ENCODE data around the gene ABCA1. TPM values are rescaled to one million over a fixed set of nuclear protein-coding genes. Genes with fewer than 3 reads are reported as not detected.

Gene ABCA1
- polyA plus RNA-seq, 6 donors from 2014 or later, result 3.0 to 8.4 (median 7.1) TPM

- no peak overlapping the region for H3K27ac Mint-ChIP-seq
- ATAC-seq (ENCODE audit: low read depth in 2 of 2), result no peak
- DNase-seq, result no peak
- H3K27me3 Mint-ChIP-seq, result no peaks in the 10 kb centered on the region
- H3K36me3 Mint-ChIP-seq, result peaks cover 6 to 54% of the 10 kb centered on the region in 2 donors
- H3K4me1 Mint-ChIP-seq, result peaks cover 0 to 13% (median 5%) of the 10 kb centered on the region in 3 donors
- H3K9me3 Mint-ChIP-seq, result no peaks in the 10 kb centered on the region
- H3K4me3 Mint-ChIP-seq, result peak overlapping the region in 1 of 8 donors; percentile 64
These were observed 44.8 kb downstream of the ABCA1 start for GRCh38 chr9:104883169-104883568.

GRCh38 chr9:104882566-104882965 lies 45.4 kb downstream of the ABCA1 start:
- Mint-ChIP-seq H3K4me3 (no peak overlapping the region), H3K27ac (peak overlapping the region in 2 of 6 donors; percentile 28 to 86), H3K27me3 (no peaks in the 10 kb centered on the region), H3K9me3 (no peaks in the 10 kb centered on the region), H3K4me1 (peaks cover 0 to 13% (median 5%) of the 10 kb centered on the region in 3 donors), H3K36me3 (peaks cover 11 to 58% of the 10 kb centered on the region in 2 donors)
- DNase-seq (no peak), ATAC-seq (ENCODE audit: low read depth in 2 of 2) (no peak)

- H3K4me1 Mint-ChIP-seq, result peaks cover 0 to 13% (median 5%) of the 10 kb centered on the region in 3 donors
- no peaks in the 10 kb centered on the region for H3K27me3 Mint-ChIP-seq
- DNase-seq (no peak), ATAC-seq (ENCODE audit: low read depth in 2 of 2) (no peak)
- H3K27ac Mint-ChIP-seq, result peak overlapping the region in 2 of 6 donors; percentile 28 to 52
- no peak overlapping the region for H3K4me3 Mint-ChIP-seq
- no peaks in the 10 kb centered on the region for H3K9me3 Mint-ChIP-seq
- peaks cover 11 to 58% of the 10 kb centered on the region in 2 donors for H3K36me3 Mint-ChIP-seq
These were observed 45.9 kb downstream of the ABCA1 start for GRCh38 chr9:104882086-104882485.

GRCh38 chr9:104879555-104880309 lies 48.2 kb downstream of the ABCA1 start:
- Mint-ChIP-seq H3K9me3 (peaks cover 0 to 1% (median 0%) of the 10 kb centered on the region in 7 donors), H3K4me3 (no peak overlapping the region), H3K4me1 (peaks cover 0 to 5% (median 4%) of the 10 kb centered on the region in 3 donors), H3K27me3 (no peaks in the 10 kb centered on the region), H3K27ac (peak overlapping the region in 2 of 6 donors; percentile 27 to 32), H3K36me3 (peaks cover 24 to 48% of the 10 kb centered on the region in 2 donors)
- no peak for ATAC-seq (ENCODE audit: low read depth in 2 of 2)
- DNase-seq, result no peak

GRCh38 chr9:104876587-104876986 lies 51.4 kb downstream of the ABCA1 start:
- Mint-ChIP-seq H3K9me3 (peaks cover 0 to 1% (median 0%) of the 10 kb centered on the region in 7 donors), H3K27me3 (no peaks in the 10 kb centered on the region), H3K4me1 (peaks cover 0 to 11% (median 5%) of the 10 kb centered on the region in 3 donors), H3K36me3 (peaks cover 28 to 39% of the 10 kb centered on the region in 2 donors), H3K4me3 (no peak overlapping the region), H3K27ac (peak overlapping the region in 1 of 6 donors; percentile 2)
- ATAC-seq (ENCODE audit: low read depth in 2 of 2), result no peak
- no peak for DNase-seq

- Mint-ChIP-seq H3K27me3 (no peaks in the 10 kb centered on the region), H3K9me3 (peaks cover 0 to 1% (median 0%) of the 10 kb centered on the region in 7 donors), H3K36me3 (peaks cover 28 to 43% of the 10 kb centered on the region in 2 donors), H3K4me3 (no peak overlapping the region), H3K4me1 (peaks cover 2 to 16% (median 9%) of the 10 kb centered on the region in 3 donors), H3K27ac (peak overlapping the region in 2 of 6 donors; percentile 48 to 67)
- ATAC-seq (ENCODE audit: low read depth in 2 of 2) (no peak), DNase-seq (no peak)
These were observed 52.1 kb downstream of the ABCA1 start for GRCh38 chr9:104875897-104876296.

GRCh38 chr9:104875320-104875719 lies 52.6 kb downstream of the ABCA1 start:
- H3K27ac Mint-ChIP-seq, result no peak overlapping the region
- peaks cover 28 to 43% of the 10 kb centered on the region in 2 donors for H3K36me3 Mint-ChIP-seq
- peaks cover 8 to 21% (median 9%) of the 10 kb centered on the region in 3 donors for H3K4me1 Mint-ChIP-seq
- H3K4me3 Mint-ChIP-seq, result no peak overlapping the region
- ATAC-seq (ENCODE audit: low read depth in 2 of 2) (no peak), DNase-seq (no peak)
- peaks cover 0 to 1% (median 0%) of the 10 kb centered on the region in 7 donors for H3K9me3 Mint-ChIP-seq
- no peaks in the 10 kb centered on the region for H3K27me3 Mint-ChIP-seq

- Mint-ChIP-seq H3K9me3 (peaks cover 0 to 1% (median 0%) of the 10 kb centered on the region in 7 donors), H3K36me3 (peaks cover 24 to 27% of the 10 kb centered on the region in 2 donors), H3K4me1 (peaks cover 22 to 29% (median 23%) of the 10 kb centered on the region in 3 donors), H3K27me3 (no peaks in the 10 kb centered on the region), H3K27ac (peak overlapping the region in 2 of 6 donors; percentile 26 to 80), H3K4me3 (no peak overlapping the region)
- ATAC-seq (ENCODE audit: low read depth in 2 of 2), result no peak
- no peak for DNase-seq
These were observed 54.5 kb downstream of the ABCA1 start for GRCh38 chr9:104873489-104873850.

- H3K27ac Mint-ChIP-seq, result peak overlapping the region in 2 of 6 donors; percentile 26 to 32
- H3K4me1 Mint-ChIP-seq, result peaks cover 28 to 35% (median 28%) of the 10 kb centered on the region in 3 donors
- no peaks in the 10 kb centered on the region for H3K27me3 Mint-ChIP-seq
- peaks cover 0 to 1% (median 0%) of the 10 kb centered on the region in 7 donors for H3K9me3 Mint-ChIP-seq
- DNase-seq (no peak), ATAC-seq (ENCODE audit: low read depth in 2 of 2) (no peak)
- peaks cover 21% of the 10 kb centered on the region in 2 donors for H3K36me3 Mint-ChIP-seq
- no peak overlapping the region for H3K4me3 Mint-ChIP-seq
These were observed 55.1 kb downstream of the ABCA1 start for GRCh38 chr9:104872656-104873488.

GRCh38 chr9:104871961-104872527 lies 55.9 kb downstream of the ABCA1 start:
- Mint-ChIP-seq H3K36me3 (peaks cover 18 to 22% of the 10 kb centered on the region in 2 donors), H3K27me3 (no peaks in the 10 kb centered on the region), H3K4me3 (no peak overlapping the region), H3K27ac (peak overlapping the region in 3 of 6 donors; percentile 32 to 38 (median 32)), H3K9me3 (peaks cover 0 to 1% (median 0%) of the 10 kb centered on the region in 7 donors), H3K4me1 (peaks cover 30 to 37% (median 32%) of the 10 kb centered on the region in 3 donors)
- ATAC-seq (ENCODE audit: low read depth in 2 of 2) (no peak), DNase-seq (no peak)

- peaks cover 34 to 47% (median 37%) of the 10 kb centered on the region in 3 donors for H3K4me1 Mint-ChIP-seq
- H3K4me3 Mint-ChIP-seq, result no peak overlapping the region
- no peaks in the 10 kb centered on the region for H3K27me3 Mint-ChIP-seq
- H3K9me3 Mint-ChIP-seq, result peaks cover 0 to 1% (median 0%) of the 10 kb centered on the region in 7 donors
- H3K36me3 Mint-ChIP-seq, result peaks cover 13 to 15% of the 10 kb centered on the region in 2 donors
- DNase-seq (no peak), ATAC-seq (ENCODE audit: low read depth in 2 of 2) (no peak)
- peak overlapping the region in 2 of 6 donors; percentile 96 to 99 for H3K27ac Mint-ChIP-seq
These were observed 58.1 kb downstream of the ABCA1 start for GRCh38 chr9:104869811-104870210.

GRCh38 chr9:104868687-104869404 lies 59.1 kb downstream of the ABCA1 start:
- Mint-ChIP-seq H3K36me3 (peaks cover 13 to 15% of the 10 kb centered on the region in 2 donors), H3K27ac (peak overlapping the region; percentile 95 to 99 (median 96)), H3K4me3 (peak overlapping the region; percentile 19 to 89 (median 80)), H3K9me3 (peaks cover 0 to 1% (median 0%) of the 10 kb centered on the region in 7 donors), H3K4me1 (peaks cover 35 to 49% (median 38%) of the 10 kb centered on the region in 3 donors), H3K27me3 (no peaks in the 10 kb centered on the region)
- DNase-seq (peak; percentile 78), ATAC-seq (ENCODE audit: low read depth in 2 of 2) (peak; percentile 93 to 96)

Measured in naive B cell (primary cell).